Prostate gland (tissue), 2 donors: Measurements from ENCODE around the gene PAPPA2. TPM values are rescaled to one million over a fixed set of nuclear protein-coding genes. Genes with fewer than 3 reads are reported as not detected.

Experiments used
- DNase-seq: peaks from one replicate; pipeline ENCODE4 v3.0.0-alpha.2; 2019; ENCODE audit warnings: low spot score
- H3K27ac ChIP-seq, 2 donors: fragments of 200-600 bp; sonication (generic); 2 replicates each; pipeline ENCODE4 v1.5.1; 2017 to 2019
- H3K27me3 ChIP-seq: fragments of 200-600 bp; sonication (generic); replicated peaks from 2 replicates; pipeline ENCODE4 v1.5.1; 2019; ENCODE audit not compliant: insufficient read depth
- H3K36me3 ChIP-seq, 2 donors: fragments of 200-600 bp; sonication (generic); 1 replicate in 1 of 2; 2 replicates in 1 of 2; pipeline versions ENCODE4 v1.5.1 to v1.8.1; 2017 to 2019
- H3K4me1 ChIP-seq: fragments of 200-600 bp; sonication (generic); replicated peaks from 2 replicates; pipeline ENCODE4 v1.5.1; 2019
- H3K4me3 ChIP-seq, 2 donors: fragments of 200-600 bp; sonication (generic); 2 replicates each; pipeline ENCODE4 v1.5.1; 2017 to 2019
- H3K9me3 ChIP-seq: fragments of 200-600 bp; sonication (generic); 2 replicates; pipeline ENCODE4 v1.5.1; 2017
- CTCF ChIP-seq, 4 experiments: fragments of 200-600 bp in 2 of 4; fragments of 450-650 bp in 2 of 4; sonication (generic) in 2 of 4; IDR thresholded peaks; 1 replicate in 3 of 4; 2 replicates in 1 of 4; pipeline ENCODE4 v1.5.1; 2016 to 2019; ENCODE audit warnings: antibody characterized with exemption in 4 of 4, mild to moderate bottlenecking in 2 of 4, moderate library complexity in 2 of 4
- POLR2A ChIP-seq: fragments of 450-650 bp; IDR thresholded peaks from one replicate; pipeline ENCODE4 v1.6.1; 2016; ENCODE audit warnings: antibody characterized with exemption, mild to moderate bottlenecking
- POLR2AphosphoS5 ChIP-seq: sonication (generic); formaldehyde crosslinking; IDR thresholded peaks from one replicate; pipeline ENCODE4 v1.6.1; 2017; ENCODE audit warnings: antibody characterized with exemption
- WGBS: methylation state at CpG from one replicate; pipeline ENCODE4 v1.1.5; 2018; 5-methylcytosine and 5-hydroxymethylcytosine counted together
- intact Hi-C: fragments of 100-400 bp; cut with DNase I; formaldehyde crosslinking; loops from one replicate; pipeline ENCODE4 v1.14.2; 2022
- total RNA-seq, 2 donors: library from RNA; depleted of rRNA; stranded (reverse); fragments of >200 nt; gene quantifications; one replicate each; pipeline ENCODE4 v1.1.0, GENCODE V29; 2016

Gene PAPPA2
- total RNA-seq, 2 donors from 2014 or later, result 0.36 to 1.9 TPM

GRCh38 chr1:176774224-176774623 is 311.2 kb downstream of the PAPPA2 start:
- TF ChIP-seq POLR2AphosphoS5 (no peak), CTCF (IDR thresholded peaks at IDR 0.05) (no peak), POLR2A (no peak)
- no peak overlapping the region for H3K27ac ChIP-seq
- H3K4me3 ChIP-seq, result no peak overlapping the region
- no peaks in the 10 kb centered on the region for H3K36me3 ChIP-seq
- H3K4me1 ChIP-seq, result no peaks in the 10 kb centered on the region
- DNase-seq, result no peak
- intact Hi-C loops, result no loop called here
- H3K9me3 ChIP-seq, result no peaks in the 10 kb centered on the region
- no peaks in the 10 kb centered on the region for H3K27me3 ChIP-seq
- 78% methylated on average over 4 of the region's 4 CpGs for WGBS

- TF ChIP-seq POLR2A, result no peak
- TF ChIP-seq POLR2AphosphoS5, result no peak
- TF ChIP-seq CTCF (IDR thresholded peaks at IDR 0.05), result no peak
- Histone ChIP-seq H3K27ac (no peak overlapping the region), H3K36me3 (no peaks in the 10 kb centered on the region), H3K27me3 (no peaks in the 10 kb centered on the region), H3K9me3 (no peaks in the 10 kb centered on the region), H3K4me1 (no peaks in the 10 kb centered on the region), H3K4me3 (no peak overlapping the region)
- intact Hi-C loops, result no loop called here
- WGBS, result 76% methylated on average over 3 of the region's 3 CpGs
- no peak for DNase-seq
Observed at GRCh38 chr1:176775378-176775777, 312.4 kb downstream of the PAPPA2 start.

- WGBS, result 41% methylated on average over 3 of the region's 3 CpGs
- intact Hi-C loops, result no loop called here
- no peak for DNase-seq
- H3K4me1 ChIP-seq, result no peaks in the 10 kb centered on the region
- TF ChIP-seq CTCF (IDR thresholded peaks at IDR 0.05) (no peak), POLR2AphosphoS5 (no peak)
- H3K36me3 ChIP-seq, result no peaks in the 10 kb centered on the region
- H3K4me3 ChIP-seq, result no peak overlapping the region
- no peak overlapping the region for H3K27ac ChIP-seq
- H3K9me3 ChIP-seq, result no peaks in the 10 kb centered on the region
- H3K27me3 ChIP-seq, result no peaks in the 10 kb centered on the region
Observed at GRCh38 chr1:176775996-176776395, 313.0 kb downstream of the PAPPA2 start.

- H3K27ac ChIP-seq, result no peak overlapping the region
- H3K36me3 ChIP-seq, result no peaks in the 10 kb centered on the region
- DNase-seq, result no peak
- no peak overlapping the region for H3K4me3 ChIP-seq
- no peaks in the 10 kb centered on the region for H3K9me3 ChIP-seq
- no peaks in the 10 kb centered on the region for H3K4me1 ChIP-seq
- TF ChIP-seq POLR2AphosphoS5, result no peak
- no peak for TF ChIP-seq CTCF (IDR thresholded peaks at IDR 0.05)
- no peak for TF ChIP-seq POLR2A
- 61% methylated on average over 1 of the region's 1 CpG for WGBS
- no peaks in the 10 kb centered on the region for H3K27me3 ChIP-seq
- intact Hi-C loops, result no loop called here
Observed at GRCh38 chr1:176778056-176778455, 315.1 kb downstream of the PAPPA2 start.

GRCh38 chr1:176779992-176780328 is 317.0 kb downstream of the PAPPA2 start:
- TF ChIP-seq CTCF (IDR thresholded peaks at IDR 0.05) (no peak), POLR2A (no peak), POLR2AphosphoS5 (no peak)
- no peaks in the 10 kb centered on the region for H3K4me1 ChIP-seq
- no peak for DNase-seq
- 55% methylated on average over 1 of the region's 1 CpG for WGBS
- no peak overlapping the region for H3K27ac ChIP-seq
- intact Hi-C loops, result no loop called here
- H3K27me3 ChIP-seq, result no peaks in the 10 kb centered on the region
- no peaks in the 10 kb centered on the region for H3K36me3 ChIP-seq
- H3K9me3 ChIP-seq, result no peaks in the 10 kb centered on the region
- no peak overlapping the region for H3K4me3 ChIP-seq
